ENCODE measurements around the gene KRTAP10-12.

The KRTAP10-12 gene

DNA sequence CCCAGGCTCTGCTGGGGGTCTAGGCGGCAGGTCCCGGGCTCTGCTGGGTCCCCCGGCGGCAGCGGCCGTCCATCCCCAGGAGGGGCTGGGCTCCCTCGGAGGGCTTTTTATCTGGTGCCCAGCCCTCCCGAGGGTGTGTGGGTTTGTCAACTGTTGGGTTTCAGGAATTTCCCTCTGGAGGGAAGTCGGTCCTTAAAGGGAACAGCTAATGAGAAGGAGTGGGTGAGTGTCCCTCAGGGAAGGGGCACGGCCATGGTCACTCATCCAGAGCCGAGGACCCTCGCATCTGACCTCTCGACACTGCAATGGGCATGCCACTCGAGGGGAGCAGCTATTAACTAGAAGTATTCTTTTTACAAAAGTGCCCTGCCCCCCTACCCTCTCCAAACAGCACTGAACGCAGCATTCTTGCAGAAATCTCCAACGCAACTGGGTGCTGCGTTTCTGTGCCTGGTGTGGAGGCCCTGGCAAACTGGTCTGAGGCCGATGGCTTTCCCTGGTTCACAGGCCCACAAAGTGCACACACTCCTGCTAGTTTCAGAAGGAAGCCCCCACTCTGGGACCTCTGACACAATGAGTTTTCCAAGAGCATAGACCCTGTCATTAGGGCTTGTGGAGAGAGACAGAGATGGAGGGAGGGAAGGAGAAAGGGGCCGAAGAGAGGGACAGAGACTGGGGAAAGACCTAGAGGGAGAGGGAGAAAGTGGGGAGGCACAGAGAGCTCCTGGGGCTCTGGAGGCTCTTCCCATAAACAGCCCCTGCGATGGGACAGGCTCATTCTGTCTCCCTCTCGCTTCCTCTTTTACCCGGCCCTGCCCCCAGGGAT lies 15.4 kb downstream of the KRTAP10-12 start:
- no peak for DNase-seq (ENCODE audit: low read depth in 2 of 2)

GRCh38 chr21:44713130-44713529 lies 16.2 kb downstream of the KRTAP10-12 start:
- DNase-seq (ENCODE audit: low read depth in 2 of 2) = no peak

GRCh38 chr21:44713846-44714245 lies 16.9 kb downstream of the KRTAP10-12 start:
- DNase-seq (ENCODE audit: low read depth in 2 of 2) = no peak

- no peak for DNase-seq (ENCODE audit: low read depth in 2 of 2)
Measured at GRCh38 chr21:44714905-44715304, 17.9 kb downstream of the KRTAP10-12 start.

DNA sequence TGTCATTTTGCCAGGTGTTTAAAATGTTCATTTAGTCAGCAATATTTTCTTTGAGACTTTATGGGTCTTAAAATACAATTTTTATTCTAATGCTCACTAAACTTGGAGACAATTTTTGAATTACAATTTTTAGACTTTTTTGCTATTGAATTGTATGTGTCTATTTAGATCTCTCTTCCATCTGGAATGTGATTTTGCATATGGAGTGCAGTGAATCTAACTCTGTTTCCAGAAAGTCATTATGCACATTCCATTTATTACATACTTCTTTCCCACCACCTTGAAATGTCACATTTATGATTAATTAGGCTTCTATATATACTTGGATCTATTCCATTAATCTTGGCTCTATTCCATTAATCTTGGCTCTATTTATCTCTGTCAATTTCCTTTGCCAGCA lies 20.0 kb downstream of the KRTAP10-12 start:
- DNase-seq (ENCODE audit: low read depth in 2 of 2) = no peak

GRCh38 chr21:44718093-44718492 lies 21.1 kb downstream of the KRTAP10-12 start:
- DNase-seq (ENCODE audit: low read depth in 2 of 2) = no peak

- no peak for DNase-seq (ENCODE audit: low read depth in 2 of 2)
Measured at GRCh38 chr21:44718571-44718970, 21.6 kb downstream of the KRTAP10-12 start.

GRCh38 chr21:44720170-44720569 lies 23.2 kb downstream of the KRTAP10-12 start:
- DNase-seq (ENCODE audit: low read depth in 2 of 2) = no peak

GRCh38 chr21:44722731-44723130 lies 25.8 kb downstream of the KRTAP10-12 start:
- DNase-seq (ENCODE audit: low read depth in 2 of 2) = no peak

- DNase-seq (ENCODE audit: low read depth in 2 of 2) = no peak
Measured at GRCh38 chr21:44723177-44724131, 26.5 kb downstream of the KRTAP10-12 start.

- no peak for DNase-seq (ENCODE audit: low read depth in 2 of 2)
Measured at GRCh38 chr21:44724196-44724595, 27.2 kb downstream of the KRTAP10-12 start.

GRCh38 chr21:44724926-44725325 lies 28.0 kb downstream of the KRTAP10-12 start:
- no peak for DNase-seq (ENCODE audit: low read depth in 2 of 2)

DNA sequence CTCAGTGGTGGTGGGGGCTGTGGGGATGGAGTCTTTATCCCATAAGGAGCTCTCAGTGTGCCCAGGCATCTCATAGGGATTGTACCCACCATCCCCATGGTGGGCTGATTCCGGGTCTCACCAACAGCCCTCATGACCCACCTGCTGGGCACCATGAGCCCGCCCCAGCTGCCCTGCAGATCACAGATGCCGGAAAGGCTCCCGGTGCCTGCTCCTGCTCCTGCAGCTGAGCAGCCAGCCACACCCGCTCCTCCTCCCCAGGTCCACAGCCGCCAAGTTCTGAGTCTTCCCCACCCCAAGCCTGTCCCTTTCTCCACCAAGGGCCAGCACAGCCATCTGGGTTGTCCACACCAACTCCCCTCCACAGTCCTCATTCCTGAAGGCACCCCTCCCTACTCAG lies 29.9 kb downstream of the KRTAP10-12 start:
- DNase-seq (ENCODE audit: low read depth in 2 of 2) = no peak

- no peak for DNase-seq (ENCODE audit: low read depth in 2 of 2)
Measured at GRCh38 chr21:44727321-44727720, 30.3 kb downstream of the KRTAP10-12 start.

DNA sequence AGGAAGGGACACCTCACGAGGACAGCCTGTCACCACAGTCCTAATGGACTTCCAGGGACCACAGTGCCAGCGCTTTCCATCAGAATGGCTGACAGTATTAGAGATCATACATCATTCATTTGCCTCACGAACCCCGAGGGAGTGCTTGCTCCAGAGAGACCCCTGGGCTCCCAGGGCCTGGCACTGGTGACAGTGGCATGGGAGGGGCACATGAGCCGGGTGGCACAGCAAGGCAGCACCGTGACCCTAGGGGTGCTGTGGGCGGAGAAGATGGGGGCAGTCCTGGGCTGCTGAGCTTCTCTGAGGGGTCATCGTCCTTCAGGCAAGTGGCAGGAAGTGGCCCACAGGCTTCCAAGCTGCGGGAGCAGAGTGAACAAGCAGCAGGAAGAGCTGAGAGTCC lies 30.8 kb downstream of the KRTAP10-12 start:
- no peak for DNase-seq (ENCODE audit: low read depth in 2 of 2)

DNA sequence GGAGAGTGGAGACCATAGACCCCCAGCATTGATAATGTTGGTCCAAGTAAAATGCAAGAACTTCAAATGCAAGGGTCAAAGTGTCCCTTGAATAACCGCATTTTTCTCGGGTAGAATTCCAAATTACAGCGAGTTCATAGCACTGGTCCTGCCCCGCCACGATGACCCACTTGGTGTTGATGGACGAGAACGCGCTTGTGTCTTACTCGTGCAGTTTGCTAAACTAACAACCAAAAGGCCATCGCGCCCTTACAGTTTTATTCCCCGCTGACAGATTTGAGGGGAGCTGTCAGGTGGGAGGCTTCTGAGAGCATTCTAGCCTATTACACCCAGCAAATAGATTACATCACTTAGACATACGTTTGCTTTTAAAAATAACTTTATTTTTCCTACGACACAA lies 31.7 kb downstream of the KRTAP10-12 start:
- DNase-seq (ENCODE audit: low read depth in 2 of 2) = no peak

DNA sequence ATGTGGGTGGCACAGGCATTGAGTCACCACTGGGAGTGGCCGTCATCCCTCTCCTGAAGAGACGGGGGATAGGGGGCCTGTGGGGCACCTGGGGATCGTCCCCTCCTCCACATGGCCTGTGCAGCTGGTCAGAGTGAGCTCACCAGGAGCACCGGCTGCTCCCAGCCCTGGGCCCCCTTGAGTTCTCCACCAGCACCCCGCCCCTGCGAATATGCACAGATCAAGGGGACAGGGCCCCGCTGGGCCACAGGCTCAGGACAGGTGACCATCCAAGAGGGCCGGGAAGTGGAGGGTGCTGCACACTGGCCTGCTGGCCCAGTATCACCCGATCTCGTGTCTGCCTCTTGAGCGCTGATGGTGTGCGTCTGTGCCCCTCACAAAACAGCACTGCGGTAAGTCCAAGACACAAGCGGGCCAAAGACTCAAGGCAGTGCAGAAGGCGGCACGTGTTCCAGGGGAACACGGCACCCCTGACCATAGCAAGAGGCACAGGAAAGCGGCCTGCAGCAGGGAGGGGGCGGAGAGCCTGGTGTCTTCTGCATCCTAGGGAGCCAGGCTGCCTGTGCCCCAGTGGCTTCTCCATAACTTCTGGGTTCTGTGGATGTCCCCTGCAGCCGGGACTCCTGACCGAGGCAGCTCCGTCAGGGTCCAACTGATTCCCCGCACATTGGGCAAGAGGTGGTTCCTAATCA lies 32.5 kb downstream of the KRTAP10-12 start:
- DNase-seq (ENCODE audit: low read depth in 2 of 2) = no peak

DNA sequence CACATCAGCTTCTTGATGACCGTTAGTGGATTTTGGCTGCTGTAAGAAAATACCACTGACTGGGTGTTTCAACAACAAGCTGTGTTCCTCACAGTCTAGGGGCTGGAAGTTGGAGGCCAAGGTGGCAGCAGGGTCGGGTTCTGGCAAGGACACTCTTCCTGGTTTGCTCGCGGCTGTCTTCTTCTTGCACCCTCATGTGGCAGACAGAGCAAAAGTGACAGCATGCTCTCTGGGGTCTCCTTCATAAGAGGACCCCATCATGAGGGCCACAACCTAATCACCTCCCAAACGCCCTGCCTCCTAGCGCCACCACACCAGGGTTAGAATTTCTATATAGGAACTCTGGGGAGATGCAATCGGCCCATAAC lies 33.0 kb downstream of the KRTAP10-12 start:
- no peak for DNase-seq (ENCODE audit: low read depth in 2 of 2)

- no peak for DNase-seq (ENCODE audit: low read depth in 2 of 2)
Measured at GRCh38 chr21:44730951-44731579, 34.1 kb downstream of the KRTAP10-12 start.

GRCh38 chr21:44732263-44732662 lies 35.3 kb downstream of the KRTAP10-12 start:
- DNase-seq (ENCODE audit: low read depth in 2 of 2) = no peak

DNA sequence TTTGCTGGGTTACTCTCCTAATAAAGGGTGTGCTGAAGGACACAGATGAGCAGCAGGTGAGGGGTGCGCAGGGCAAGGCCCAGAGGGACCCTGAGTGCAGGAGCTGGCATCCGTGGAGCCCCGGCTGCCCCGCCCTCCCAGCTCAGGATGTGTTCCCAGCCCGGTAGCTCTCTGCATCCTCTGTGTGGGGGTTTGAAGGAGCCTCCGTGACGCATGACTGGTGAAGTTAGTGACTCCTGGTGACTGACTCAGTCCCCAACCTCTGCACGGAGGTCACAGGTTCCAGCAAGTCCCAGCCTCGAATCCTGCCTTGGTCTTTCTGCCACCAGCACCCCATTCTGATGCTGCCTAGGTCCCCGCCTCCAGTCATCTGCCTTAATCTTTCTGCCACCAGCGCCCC lies 36.0 kb downstream of the KRTAP10-12 start:
- no peak for DNase-seq (ENCODE audit: low read depth in 2 of 2)
